IPS DF 4.7 (cell line): Measurements from ENCODE around the gene BRPF3.

Experiments
- DNase-seq: peaks from one replicate; pipeline ENCODE4 v3.0.0-alpha.2; 2013; ENCODE audit warnings: low spot score; ENCODE audit errors: extremely low read depth

The BRPF3 gene

DNA sequence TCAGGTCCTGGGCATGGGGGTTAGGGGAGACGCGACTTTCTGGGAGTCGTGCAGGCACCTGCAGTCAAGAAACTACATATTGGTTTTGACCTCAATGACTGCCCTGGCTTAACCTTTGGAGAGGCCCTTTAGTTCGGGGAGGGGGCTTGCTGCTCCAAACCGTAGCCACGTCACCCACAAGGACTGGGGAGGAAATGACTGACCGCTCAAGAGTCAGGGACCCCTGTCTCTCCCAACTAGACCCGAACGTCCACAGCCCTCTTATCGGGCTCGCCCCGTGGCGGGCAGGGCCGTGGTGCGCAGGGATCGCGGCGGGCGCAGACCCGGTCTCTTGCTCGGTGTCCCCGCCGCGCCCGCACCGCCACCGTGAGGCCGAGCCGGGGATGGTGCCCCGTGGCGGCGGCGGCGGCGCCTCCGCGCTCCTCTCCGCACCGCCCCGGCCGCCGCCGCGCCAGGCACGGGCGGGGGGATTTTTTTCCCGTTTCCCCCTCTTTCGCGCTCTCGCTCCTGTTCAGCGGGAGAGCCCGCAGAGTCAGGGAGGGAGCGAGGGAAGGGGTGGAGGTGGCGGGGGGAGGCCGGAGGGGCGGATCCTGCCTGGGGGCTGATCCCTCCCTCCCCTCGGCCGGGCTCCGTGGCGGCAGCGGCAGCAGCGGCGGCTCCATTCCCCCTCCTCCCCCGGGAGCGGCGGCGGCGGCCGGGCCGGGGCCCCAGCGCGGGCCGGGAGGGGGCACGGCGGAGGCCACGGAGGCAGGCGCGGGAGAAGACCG, at the start of gene BRPF3:
TSS of gene BRPF3 (plus strand) at position 632 of the 767 bp plus-strand sequence. CDS start 3,579 bp downstream, outside the sequence.
- DNase-seq = no peak

GRCh38 chr6:36147294-36147693, 49.2 kb upstream of the BRPF3 start:
- DNase-seq = no peak

- DNase-seq = no peak
Observed at GRCh38 chr6:36149476-36149875, 47.1 kb upstream of the BRPF3 start.

- DNase-seq = no peak
Observed at GRCh38 chr6:36150283-36150682, 46.3 kb upstream of the BRPF3 start.

DNA sequence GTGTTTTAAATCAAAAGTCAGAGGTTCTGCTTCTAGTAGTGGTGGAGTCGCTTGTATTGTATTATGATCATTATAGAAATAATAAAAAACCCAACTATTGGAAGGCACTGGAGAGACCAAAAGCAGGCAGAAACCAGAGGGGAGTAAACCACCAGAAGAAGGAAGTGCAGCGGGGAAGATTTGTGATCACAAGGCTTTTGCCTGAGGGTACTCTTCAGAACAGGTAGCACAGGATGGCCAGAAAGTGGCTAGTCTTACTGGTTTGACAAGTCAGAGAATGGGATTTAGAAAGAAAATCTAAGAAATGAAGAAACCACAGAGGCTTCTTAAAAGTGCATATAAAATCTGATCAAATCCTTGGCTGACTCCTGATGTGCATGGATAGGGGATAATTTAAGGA, 42.3 kb upstream of the BRPF3 start:
- DNase-seq = no peak

DNA sequence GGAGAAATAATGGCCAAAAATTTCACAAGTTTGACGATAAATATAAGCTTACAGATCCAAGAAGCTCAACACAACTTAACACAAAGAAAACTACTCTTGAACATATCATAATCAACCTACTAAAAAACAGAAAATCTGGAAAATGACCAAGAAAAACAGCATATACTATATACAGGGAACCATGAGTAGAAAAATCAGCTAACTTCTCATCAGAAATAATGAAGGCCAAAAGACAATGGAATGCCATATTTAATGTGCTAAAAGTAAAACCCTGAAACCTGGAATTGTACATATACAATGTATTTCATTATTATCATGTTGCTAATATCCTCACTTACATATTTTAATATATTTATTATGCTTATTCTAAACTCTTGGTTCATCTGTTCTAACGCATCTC, 40.9 kb upstream of the BRPF3 start:
- no peak for DNase-seq

- no peak for DNase-seq
Observed at GRCh38 chr6:36160147-36160760, 36.3 kb upstream of the BRPF3 start.

DNA sequence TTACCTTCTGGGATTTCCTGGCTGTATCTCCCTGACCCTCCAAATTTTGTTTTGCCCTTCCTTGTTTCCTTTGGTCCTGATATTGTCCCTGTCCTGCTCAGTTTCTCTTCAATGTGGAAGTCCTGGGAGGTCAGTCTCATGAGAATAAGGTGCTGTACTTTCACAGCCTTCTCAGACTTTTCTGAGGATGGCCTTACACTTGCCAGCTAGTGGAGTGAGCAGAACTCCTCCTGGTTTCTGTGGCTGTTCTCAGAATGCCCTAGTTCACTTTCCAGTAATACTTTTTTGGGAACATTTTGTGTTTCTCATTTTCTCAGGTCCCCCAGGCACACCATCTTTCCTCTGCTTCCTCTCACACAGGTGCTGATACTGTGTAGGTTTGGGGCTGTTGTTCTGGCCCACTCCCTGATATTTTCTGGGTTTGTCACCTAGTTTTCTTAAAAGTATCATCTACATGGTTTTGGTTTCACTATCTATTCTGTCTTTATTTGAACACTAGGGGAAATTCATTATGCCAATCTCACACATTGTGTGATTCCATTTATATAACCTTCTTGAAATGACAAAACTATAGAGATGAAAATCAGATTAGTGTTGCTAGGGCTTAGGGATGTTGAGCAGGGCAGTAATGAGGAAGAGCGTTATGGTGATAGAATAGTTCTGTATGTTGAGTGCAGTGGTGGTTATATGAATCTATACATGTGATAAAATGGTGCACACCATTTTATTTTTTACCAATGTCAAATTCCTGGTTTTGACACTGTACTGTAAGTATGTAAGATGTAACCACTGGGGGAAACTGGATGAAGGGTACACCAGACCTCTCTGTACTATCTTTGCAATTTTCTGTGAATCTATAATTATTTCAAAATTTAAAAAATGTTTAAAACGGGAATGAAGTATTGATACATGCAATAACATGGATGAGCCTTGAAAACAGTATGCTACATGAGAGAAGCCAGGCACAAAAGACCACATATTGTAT, 27.2 kb upstream of the BRPF3 start:
- no peak for DNase-seq

- no peak for DNase-seq
Observed at GRCh38 chr6:36170704-36171103, 25.8 kb upstream of the BRPF3 start.

GRCh38 chr6:36171573-36171972, 25.0 kb upstream of the BRPF3 start:
- DNase-seq = no peak

DNA sequence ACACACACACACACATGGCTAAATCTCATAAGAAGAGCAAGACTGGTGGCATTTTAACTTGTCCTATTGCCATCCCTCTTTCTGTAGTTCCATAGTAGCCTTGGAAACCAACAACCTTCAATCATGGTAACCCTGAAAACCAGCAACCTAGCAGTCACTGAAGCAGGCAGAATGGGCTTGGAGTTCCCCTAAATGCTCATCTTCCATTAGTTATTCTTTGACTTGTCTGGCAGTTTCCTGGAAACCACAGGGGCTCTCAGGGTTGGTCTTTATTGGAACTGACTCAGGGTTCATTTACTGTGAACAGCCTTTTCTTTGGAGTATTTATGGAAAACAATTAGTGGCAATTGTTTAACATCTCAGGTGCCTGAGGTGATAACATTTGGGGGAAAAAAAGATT, 19.4 kb upstream of the BRPF3 start:
- DNase-seq = no peak

GRCh38 chr6:36178544-36178943, 18.0 kb upstream of the BRPF3 start:
- no peak for DNase-seq

- no peak for DNase-seq
Observed at GRCh38 chr6:36180126-36180525, 16.4 kb upstream of the BRPF3 start.

DNA sequence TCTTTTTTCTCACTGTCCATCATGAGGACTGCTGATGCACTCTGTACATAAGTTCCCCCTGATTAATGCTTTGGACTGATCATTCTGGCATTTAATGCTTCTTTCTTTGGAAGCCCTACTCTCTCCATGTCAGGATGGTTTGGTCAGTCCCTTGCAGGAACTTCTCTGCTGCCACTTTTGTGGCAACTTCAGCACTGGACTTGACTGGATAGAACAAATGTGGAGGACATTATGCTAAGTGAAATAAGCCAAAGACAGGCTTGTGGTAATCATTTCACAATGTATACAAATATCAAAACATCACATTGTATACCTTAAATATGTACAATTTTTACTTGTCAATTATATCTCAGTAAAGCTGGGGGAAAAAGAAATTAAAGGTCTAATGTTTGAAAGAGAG, 12.2 kb upstream of the BRPF3 start:
- DNase-seq = no peak

GRCh38 chr6:36186199-36186598, 10.3 kb upstream of the BRPF3 start:
- no peak for DNase-seq

DNA sequence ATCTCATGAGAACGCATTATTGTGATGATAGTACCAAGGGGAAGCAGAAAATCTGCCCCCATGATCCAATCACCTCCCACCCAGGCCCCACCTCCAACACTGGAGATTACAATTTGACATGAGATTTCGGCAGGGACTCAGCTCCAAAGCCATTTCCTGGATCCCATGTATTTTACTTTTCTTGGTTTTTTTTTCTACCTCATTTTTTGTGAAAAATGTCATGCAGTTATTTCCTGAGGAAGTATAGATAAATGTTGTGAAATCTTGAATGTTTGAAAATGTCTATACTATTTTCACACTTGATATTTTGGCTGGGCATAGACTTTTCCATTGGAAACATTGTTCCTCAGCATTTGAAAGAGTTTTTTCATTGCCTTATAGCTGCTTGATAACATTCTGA, 9.1 kb upstream of the BRPF3 start:
- no peak for DNase-seq

GRCh38 chr6:36195471-36196112, 952 bp upstream of the BRPF3 start:
- no peak for DNase-seq

GRCh38 chr6:36196880-36197548, 470 bp downstream of the BRPF3 start:
- peak; percentile 74 for DNase-seq

DNA sequence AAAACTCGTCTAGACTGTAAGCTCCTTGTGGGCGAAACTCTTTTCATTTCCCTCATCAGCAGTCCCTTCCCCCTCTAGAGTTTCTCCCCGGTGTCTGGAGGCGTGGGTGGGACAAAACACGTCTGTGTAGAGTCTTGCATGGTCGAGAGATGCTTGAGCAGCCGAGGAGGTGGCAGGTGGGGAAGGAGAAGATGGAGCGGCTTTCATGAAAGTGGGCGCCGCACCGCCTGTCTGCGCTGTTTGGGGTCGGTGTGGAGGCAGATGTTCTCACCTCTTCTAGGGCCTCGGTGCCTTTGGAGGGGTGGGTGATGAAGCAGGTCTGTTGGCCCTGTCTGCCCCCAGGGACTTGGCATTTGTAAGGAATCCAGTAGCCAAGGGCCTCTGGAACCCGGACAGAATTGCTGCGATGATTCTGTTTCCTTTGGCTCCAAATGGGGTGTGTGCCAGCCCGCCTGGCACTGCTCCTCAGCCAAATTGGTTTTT, 1.2 kb downstream of the BRPF3 start:
- DNase-seq = no peak

- DNase-seq = no peak
Observed at GRCh38 chr6:36198986-36199385, 2.4 kb downstream of the BRPF3 start.
